Liver (tissue), 9 donors: ENCODE measurements around the gene ANGPT4. TPM values are rescaled to one million over a fixed set of nuclear protein-coding genes. Genes with fewer than 3 reads are reported as not detected.

Experiments
- DNase-seq: peaks from one replicate; pipeline ENCODE4 v3.0.0-alpha.2; 2017; ENCODE audit warnings: low spot score
- H3K27ac ChIP-seq, 2 donors: one replicate each; pipeline ENCODE4 v1.7.0; 2013; ENCODE audit warnings: inconsistent platforms in 2 of 2, low read length in 2 of 2, control low read depth in 1 of 2, low read depth in 1 of 2, mild to moderate bottlenecking in 1 of 2
- H3K27me3 ChIP-seq, 4 donors: one replicate each; pipeline versions ENCODE4 v1.6.1 to v1.7.0; 2013; ENCODE audit warnings: low read length in 3 of 4, inconsistent platforms in 1 of 4, mild to moderate bottlenecking in 1 of 4, moderate library complexity in 1 of 4; ENCODE audit not compliant: control insufficient read depth in 4 of 4, insufficient read depth in 4 of 4
- H3K36me3 ChIP-seq, 4 donors: one replicate each; pipeline versions ENCODE4 v1.6.1 to v1.7.0; 2013; ENCODE audit warnings: low read length in 3 of 4, mild to moderate bottlenecking in 3 of 4, low read depth in 1 of 4, moderate library complexity in 1 of 4; ENCODE audit not compliant: control insufficient read depth in 4 of 4, insufficient read depth in 3 of 4
- H3K4me1 ChIP-seq, 4 donors: one replicate each; pipeline versions ENCODE4 v1.6.1 to v1.7.0; 2013; ENCODE audit warnings: low read length in 3 of 4, mild to moderate bottlenecking in 3 of 4, moderate library complexity in 1 of 4; ENCODE audit not compliant: control insufficient read depth in 4 of 4, insufficient read depth in 4 of 4
- H3K4me3 ChIP-seq, 3 donors: one replicate each; pipeline versions ENCODE4 v1.6.1 to v1.7.0; 2013; ENCODE audit warnings: low read length in 3 of 3, control low read depth in 1 of 3, low read depth in 1 of 3, mild to moderate bottlenecking in 1 of 3
- H3K9ac ChIP-seq, 2 donors: one replicate each; pipeline ENCODE4 v1.7.0; 2013; ENCODE audit warnings: low read length in 2 of 2, mild to moderate bottlenecking in 2 of 2, moderate library complexity in 2 of 2, control low read depth in 1 of 2, low read depth in 1 of 2
- H3K9me3 ChIP-seq, 4 donors: one replicate each; pipeline versions ENCODE4 v1.6.1 to v1.7.0; 2013; ENCODE audit warnings: low read length in 3 of 4; ENCODE audit not compliant: control insufficient read depth in 4 of 4
- EGR1 ChIP-seq, 2 donors: IDR thresholded peaks; 2 replicates each; pipeline ENCODE4 v1.6.1; 2016 to 2018; ENCODE audit warnings: antibody characterized with exemption in 2 of 2, low read depth in 2 of 2
- FOXA1 ChIP-seq: IDR thresholded peaks from 2 replicates; pipeline ENCODE4 v1.6.1; 2016; ENCODE audit warnings: antibody characterized with exemption
- HNF4A ChIP-seq, 2 donors: conservative IDR thresholded peaks; 2 replicates each; pipeline ENCODE4 v1.6.1; 2016; ENCODE audit warnings: antibody characterized with exemption in 2 of 2, mild to moderate bottlenecking in 2 of 2
- HNF4G ChIP-seq: IDR thresholded peaks from 2 replicates; pipeline ENCODE4 v1.6.1; 2016; ENCODE audit warnings: antibody characterized with exemption
- NR2F2 ChIP-seq: IDR thresholded peaks from 2 replicates; pipeline ENCODE4 v1.6.1; 2016; ENCODE audit warnings: antibody characterized with exemption
- RXRA ChIP-seq, 2 donors: IDR thresholded peaks; 2 replicates each; pipeline ENCODE4 v1.6.1; 2017 to 2018; ENCODE audit warnings: antibody characterized with exemption in 2 of 2, mild to moderate bottlenecking in 1 of 2
- SP1 ChIP-seq: IDR thresholded peaks from 2 replicates; pipeline ENCODE4 v1.6.1; 2018; ENCODE audit warnings: antibody characterized with exemption, mild to moderate bottlenecking
- TAF1 ChIP-seq: conservative IDR thresholded peaks from 2 replicates; pipeline ENCODE4 v1.6.1; 2016; ENCODE audit warnings: antibody characterized with exemption, mild to moderate bottlenecking
- YY1 ChIP-seq: IDR thresholded peaks from 2 replicates; pipeline ENCODE4 v1.6.1; 2016; ENCODE audit warnings: antibody characterized with exemption, mild to moderate bottlenecking
- WGBS: extraction: QIAGEN DNeasy Blood & Tissue Kit; methylation state at CpG from one replicate; pipeline ENCODE4 v1.1.7; 2013; 5-methylcytosine and 5-hydroxymethylcytosine counted together
- polyA plus RNA-seq, 2 donors: library from polyadenylated mRNA; stranded (reverse) in 1 of 2; unstranded in 1 of 2; fragments of 200-250 nt in 1 of 2; fragments of >200 nt in 1 of 2; fragmentation: Nextera tagmentation in 1 of 2; extraction: Ambion mirVana in 1 of 2; gene quantifications; one replicate each; pipeline versions ENCODE4 v1.2.1 to v1.2.3, GENCODE V29; 2013 to 2015
- total RNA-seq, 2 donors: library from RNA; depleted of rRNA; stranded (reverse); fragments of >200 nt; gene quantifications; one replicate each; pipeline ENCODE4 v1.2.3, GENCODE V29; 2014
- TF ChIP-seq, protein P1 (sequence below): IDR thresholded peaks from 2 replicates; pipeline ENCODE4 v1.6.1; 2016; ENCODE audit warnings: antibody characterized with exemption
- TF ChIP-seq, protein P2 (sequence below): IDR thresholded peaks from 2 replicates; pipeline ENCODE4 v1.6.1; 2016; ENCODE audit warnings: antibody characterized with exemption
- TF ChIP-seq, protein P3 (sequence below): IDR thresholded peaks from 2 replicates; pipeline ENCODE4 v1.6.1; 2016; ENCODE audit warnings: antibody characterized with exemption
- TF ChIP-seq, protein P4 (sequence below): IDR thresholded peaks from 2 replicates; pipeline ENCODE4 v1.6.1; 2016; ENCODE audit warnings: antibody characterized with exemption, mild to moderate bottlenecking
- donor health status: healthy.
- donor health status: healthy.
- donor health status: healthy.
- donor health status: healthy.
- donor health status: healthy.

The ANGPT4 gene
- total and polyA plus RNA-seq, 4 donors, result 0.05 to 0.13 (median 0.08) TPM

DNA sequence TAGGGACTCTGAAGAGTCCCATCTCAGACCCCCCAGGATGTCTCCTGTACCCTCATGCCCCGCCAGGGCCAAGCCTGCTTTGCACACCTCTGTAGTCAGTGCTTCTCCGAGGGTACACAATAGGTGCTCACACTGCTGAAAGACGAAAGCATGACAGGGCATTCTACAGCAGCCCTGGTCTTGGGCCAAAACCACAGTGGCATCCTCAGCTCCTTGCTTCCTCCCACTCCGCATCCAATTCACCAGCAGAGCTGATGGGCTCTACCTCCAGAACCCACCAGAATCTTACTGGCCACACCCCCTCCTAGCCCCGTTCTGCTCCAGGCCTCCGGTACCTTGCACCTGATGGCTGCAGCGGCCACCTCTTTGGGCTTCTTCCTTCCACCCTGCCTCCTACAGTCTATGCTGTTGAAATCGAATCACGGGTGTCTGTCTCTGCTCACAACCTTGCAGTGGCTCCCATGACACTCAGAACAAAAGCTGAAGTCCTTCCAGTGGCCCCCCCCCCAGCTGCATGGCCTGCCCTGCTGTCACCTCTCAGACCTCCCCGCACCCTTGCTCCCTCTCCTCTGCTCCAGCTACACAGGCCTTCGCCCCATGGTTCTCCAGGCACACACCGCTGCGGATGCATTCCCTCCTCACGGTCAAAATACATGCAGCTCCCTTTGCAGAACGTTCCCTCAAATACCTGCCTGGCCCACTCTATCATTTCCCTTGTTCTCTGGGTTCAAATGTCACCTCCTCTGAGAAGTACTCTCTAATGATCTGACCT is 1.2 kb downstream of the ANGPT4 start (continued):
- TF ChIP-seq, protein P1, sequence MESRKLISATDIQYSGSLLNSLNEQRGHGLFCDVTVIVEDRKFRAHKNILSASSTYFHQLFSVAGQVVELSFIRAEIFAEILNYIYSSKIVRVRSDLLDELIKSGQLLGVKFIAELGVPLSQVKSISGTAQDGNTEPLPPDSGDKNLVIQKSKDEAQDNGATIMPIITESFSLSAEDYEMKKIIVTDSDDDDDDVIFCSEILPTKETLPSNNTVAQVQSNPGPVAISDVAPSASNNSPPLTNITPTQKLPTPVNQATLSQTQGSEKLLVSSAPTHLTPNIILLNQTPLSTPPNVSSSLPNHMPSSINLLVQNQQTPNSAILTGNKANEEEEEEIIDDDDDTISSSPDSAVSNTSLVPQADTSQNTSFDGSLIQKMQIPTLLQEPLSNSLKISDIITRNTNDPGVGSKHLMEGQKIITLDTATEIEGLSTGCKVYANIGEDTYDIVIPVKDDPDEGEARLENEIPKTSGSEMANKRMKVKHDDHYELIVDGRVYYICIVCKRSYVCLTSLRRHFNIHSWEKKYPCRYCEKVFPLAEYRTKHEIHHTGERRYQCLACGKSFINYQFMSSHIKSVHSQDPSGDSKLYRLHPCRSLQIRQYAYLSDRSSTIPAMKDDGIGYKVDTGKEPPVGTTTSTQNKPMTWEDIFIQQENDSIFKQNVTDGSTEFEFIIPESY, result no peak
- no peak for TF ChIP-seq HNF4A (conservative IDR thresholded peaks at IDR 0.05)
- TF ChIP-seq, protein P2, sequence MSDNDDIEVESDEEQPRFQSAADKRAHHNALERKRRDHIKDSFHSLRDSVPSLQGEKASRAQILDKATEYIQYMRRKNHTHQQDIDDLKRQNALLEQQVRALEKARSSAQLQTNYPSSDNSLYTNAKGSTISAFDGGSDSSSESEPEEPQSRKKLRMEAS, result no peak
- TF ChIP-seq, protein P3, sequence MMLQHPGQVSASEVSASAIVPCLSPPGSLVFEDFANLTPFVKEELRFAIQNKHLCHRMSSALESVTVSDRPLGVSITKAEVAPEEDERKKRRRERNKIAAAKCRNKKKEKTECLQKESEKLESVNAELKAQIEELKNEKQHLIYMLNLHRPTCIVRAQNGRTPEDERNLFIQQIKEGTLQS, result no peak

DNA sequence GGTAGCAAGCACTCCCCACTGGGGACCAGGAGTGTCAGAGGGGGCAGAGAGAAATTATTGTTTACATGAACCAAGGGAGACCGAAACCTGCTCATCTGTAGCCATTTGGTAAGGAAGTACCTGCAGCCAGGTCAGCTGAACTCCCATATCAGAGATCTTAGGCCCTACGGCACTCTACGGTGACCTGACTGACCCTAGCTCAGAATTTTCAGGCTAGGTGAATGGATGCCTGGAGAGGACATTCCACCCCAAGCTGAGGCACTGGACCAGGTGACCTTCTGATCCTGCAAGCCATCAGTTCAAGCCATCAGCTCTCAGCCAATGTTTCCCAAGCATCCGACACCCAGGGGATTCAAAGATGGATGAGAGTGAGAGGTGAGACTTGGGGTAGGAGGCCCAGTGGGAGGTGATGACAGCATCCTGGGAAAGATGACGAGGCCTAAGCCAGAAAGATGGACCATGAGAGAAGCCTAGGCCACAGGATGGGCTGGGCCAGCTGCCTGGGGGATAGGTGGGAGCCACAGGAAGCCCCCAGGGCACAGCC is 2.8 kb downstream of the ANGPT4 start:
- no peaks in the 10 kb centered on the region for H3K4me1 ChIP-seq
- H3K9me3 ChIP-seq, result no peaks in the 10 kb centered on the region
- H3K9ac ChIP-seq, result no peak overlapping the region
- 82% methylated on average over 5 of the region's 5 CpGs for WGBS
- TF ChIP-seq YY1 (no peak), RXRA (IDR thresholded peaks at IDR 0.05) (no peak), FOXA1 (no peak), HNF4A (conservative IDR thresholded peaks at IDR 0.05) (no peak), HNF4G (no peak), NR2F2 (no peak), EGR1 (IDR thresholded peaks at IDR 0.05; ENCODE audit: low read depth in 2 of 2) (no peak), SP1 (no peak), TAF1 (no peak)
- TF ChIP-seq, protein P4, sequence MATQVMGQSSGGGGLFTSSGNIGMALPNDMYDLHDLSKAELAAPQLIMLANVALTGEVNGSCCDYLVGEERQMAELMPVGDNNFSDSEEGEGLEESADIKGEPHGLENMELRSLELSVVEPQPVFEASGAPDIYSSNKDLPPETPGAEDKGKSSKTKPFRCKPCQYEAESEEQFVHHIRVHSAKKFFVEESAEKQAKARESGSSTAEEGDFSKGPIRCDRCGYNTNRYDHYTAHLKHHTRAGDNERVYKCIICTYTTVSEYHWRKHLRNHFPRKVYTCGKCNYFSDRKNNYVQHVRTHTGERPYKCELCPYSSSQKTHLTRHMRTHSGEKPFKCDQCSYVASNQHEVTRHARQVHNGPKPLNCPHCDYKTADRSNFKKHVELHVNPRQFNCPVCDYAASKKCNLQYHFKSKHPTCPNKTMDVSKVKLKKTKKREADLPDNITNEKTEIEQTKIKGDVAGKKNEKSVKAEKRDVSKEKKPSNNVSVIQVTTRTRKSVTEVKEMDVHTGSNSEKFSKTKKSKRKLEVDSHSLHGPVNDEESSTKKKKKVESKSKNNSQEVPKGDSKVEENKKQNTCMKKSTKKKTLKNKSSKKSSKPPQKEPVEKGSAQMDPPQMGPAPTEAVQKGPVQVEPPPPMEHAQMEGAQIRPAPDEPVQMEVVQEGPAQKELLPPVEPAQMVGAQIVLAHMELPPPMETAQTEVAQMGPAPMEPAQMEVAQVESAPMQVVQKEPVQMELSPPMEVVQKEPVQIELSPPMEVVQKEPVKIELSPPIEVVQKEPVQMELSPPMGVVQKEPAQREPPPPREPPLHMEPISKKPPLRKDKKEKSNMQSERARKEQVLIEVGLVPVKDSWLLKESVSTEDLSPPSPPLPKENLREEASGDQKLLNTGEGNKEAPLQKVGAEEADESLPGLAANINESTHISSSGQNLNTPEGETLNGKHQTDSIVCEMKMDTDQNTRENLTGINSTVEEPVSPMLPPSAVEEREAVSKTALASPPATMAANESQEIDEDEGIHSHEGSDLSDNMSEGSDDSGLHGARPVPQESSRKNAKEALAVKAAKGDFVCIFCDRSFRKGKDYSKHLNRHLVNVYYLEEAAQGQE, result no peak
- TF ChIP-seq, protein P1, result no peak
- H3K36me3 ChIP-seq, result no peaks in the 10 kb centered on the region
- H3K4me3 ChIP-seq, result no peak overlapping the region
- H3K27me3 ChIP-seq, result no peaks in the 10 kb centered on the region
- no peak overlapping the region for H3K27ac ChIP-seq
- no peak for DNase-seq
